Measurements from ENCODE around the gene COL13A1. TPM values are rescaled to one million over a fixed set of nuclear protein-coding genes. Genes with fewer than 3 reads are reported as not detected.
A peak's percentile ranks its signal among the peaks of the same experiment; 100 is the strongest.

The COL13A1 gene
- total RNA-seq, 4 donors from 2014 or later, result 0.19 to 6.9 (median 2.4) TPM

GRCh38 chr10:69936091-69936490 lies 134.4 kb downstream of the COL13A1 start:
- peaks cover 0 to 3% of the 10 kb centered on the region in 2 donors for H3K4me1 ChIP-seq
- no peak for ATAC-seq
- intact Hi-C loops (cut with DNase I; ENCODE audit: low total_unique reads), result no loop called here
- no peaks in the 10 kb centered on the region for H3K36me3 ChIP-seq
- no peak for TF ChIP-seq POLR2A (IDR thresholded peaks at IDR 0.05)
- TF ChIP-seq, protein P1, sequence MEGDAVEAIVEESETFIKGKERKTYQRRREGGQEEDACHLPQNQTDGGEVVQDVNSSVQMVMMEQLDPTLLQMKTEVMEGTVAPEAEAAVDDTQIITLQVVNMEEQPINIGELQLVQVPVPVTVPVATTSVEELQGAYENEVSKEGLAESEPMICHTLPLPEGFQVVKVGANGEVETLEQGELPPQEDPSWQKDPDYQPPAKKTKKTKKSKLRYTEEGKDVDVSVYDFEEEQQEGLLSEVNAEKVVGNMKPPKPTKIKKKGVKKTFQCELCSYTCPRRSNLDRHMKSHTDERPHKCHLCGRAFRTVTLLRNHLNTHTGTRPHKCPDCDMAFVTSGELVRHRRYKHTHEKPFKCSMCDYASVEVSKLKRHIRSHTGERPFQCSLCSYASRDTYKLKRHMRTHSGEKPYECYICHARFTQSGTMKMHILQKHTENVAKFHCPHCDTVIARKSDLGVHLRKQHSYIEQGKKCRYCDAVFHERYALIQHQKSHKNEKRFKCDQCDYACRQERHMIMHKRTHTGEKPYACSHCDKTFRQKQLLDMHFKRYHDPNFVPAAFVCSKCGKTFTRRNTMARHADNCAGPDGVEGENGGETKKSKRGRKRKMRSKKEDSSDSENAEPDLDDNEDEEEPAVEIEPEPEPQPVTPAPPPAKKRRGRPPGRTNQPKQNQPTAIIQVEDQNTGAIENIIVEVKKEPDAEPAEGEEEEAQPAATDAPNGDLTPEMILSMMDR (IDR thresholded peaks at IDR 0.05 in 4 of 5, conservative IDR thresholded peaks at IDR 0.05 in 1 of 5), result no peak
- DNase-seq, result no peak
- H3K27me3 ChIP-seq, result no peaks in the 10 kb centered on the region
- in situ Hi-C loops (cut with MboI; ENCODE audit: low sequenced_read_pairs in 4 of 4), result no loop called here
- no peak overlapping the region for H3K4me3 ChIP-seq
- no peak overlapping the region for H3K27ac ChIP-seq
- no peaks in the 10 kb centered on the region for H3K9me3 ChIP-seq

- H3K27ac ChIP-seq, result no peak overlapping the region
- no peaks in the 10 kb centered on the region for H3K9me3 ChIP-seq
- TF ChIP-seq, protein P1 (IDR thresholded peaks at IDR 0.05 in 4 of 5, conservative IDR thresholded peaks at IDR 0.05 in 1 of 5), result no peak
- no peak for TF ChIP-seq POLR2A (IDR thresholded peaks at IDR 0.05)
- no peaks in the 10 kb centered on the region for H3K27me3 ChIP-seq
- no peak overlapping the region for H3K4me3 ChIP-seq
- ATAC-seq (no peak), DNase-seq (no peak)
- intact Hi-C loops (cut with DNase I; ENCODE audit: low total_unique reads) (no loop called here), in situ Hi-C loops (cut with MboI; ENCODE audit: low sequenced_read_pairs in 4 of 4) (no loop called here)
- H3K4me1 ChIP-seq, result peaks cover 0 to 3% of the 10 kb centered on the region in 2 donors
- H3K36me3 ChIP-seq, result no peaks in the 10 kb centered on the region
These were observed 136.9 kb downstream of the COL13A1 start for GRCh38 chr10:69938541-69938991.

GRCh38 chr10:69939061-69939460 lies 137.4 kb downstream of the COL13A1 start:
- no peaks in the 10 kb centered on the region for H3K27me3 ChIP-seq
- H3K4me1 ChIP-seq, result peaks cover 0 to 3% of the 10 kb centered on the region in 2 donors
- H3K27ac ChIP-seq, result no peak overlapping the region
- intact Hi-C loops (cut with DNase I; ENCODE audit: low total_unique reads), result no loop called here
- DNase-seq, result peak in 1 of 2 donors; percentile 22
- no peak for TF ChIP-seq POLR2A (IDR thresholded peaks at IDR 0.05)
- TF ChIP-seq, protein P1 (IDR thresholded peaks at IDR 0.05 in 4 of 5, conservative IDR thresholded peaks at IDR 0.05 in 1 of 5), result no peak
- no peak overlapping the region for H3K4me3 ChIP-seq
- in situ Hi-C loops (cut with MboI; ENCODE audit: low sequenced_read_pairs in 4 of 4), result no loop called here
- no peak for ATAC-seq
- no peaks in the 10 kb centered on the region for H3K36me3 ChIP-seq
- no peaks in the 10 kb centered on the region for H3K9me3 ChIP-seq

DNA sequence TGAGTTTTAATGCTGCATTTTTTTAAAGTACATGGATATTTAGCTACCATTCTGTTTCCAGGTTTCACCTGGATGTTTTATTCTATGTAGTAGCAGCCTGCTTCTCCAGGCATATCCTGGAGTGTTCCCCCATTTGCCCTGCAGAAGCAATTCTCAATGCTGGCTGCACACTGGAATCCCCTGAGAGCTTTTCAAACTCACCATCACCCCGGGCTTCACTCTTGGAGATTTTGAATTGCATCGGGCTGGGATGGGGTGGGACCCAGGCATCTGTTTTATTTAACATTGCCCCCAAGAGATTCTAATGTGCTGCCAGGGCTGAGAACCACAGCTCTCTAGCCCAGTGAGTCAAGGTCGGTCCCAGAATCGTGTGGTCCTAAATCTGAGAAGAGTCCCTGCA lies 137.8 kb downstream of the COL13A1 start:
- intact Hi-C loops (cut with DNase I; ENCODE audit: low total_unique reads), result no loop called here
- Histone ChIP-seq H3K4me1 (peaks cover 0 to 3% of the 10 kb centered on the region in 2 donors), H3K4me3 (no peak overlapping the region), H3K9me3 (no peaks in the 10 kb centered on the region), H3K27me3 (no peaks in the 10 kb centered on the region), H3K36me3 (no peaks in the 10 kb centered on the region), H3K27ac (no peak overlapping the region)
- TF ChIP-seq, protein P1 (IDR thresholded peaks at IDR 0.05 in 4 of 5, conservative IDR thresholded peaks at IDR 0.05 in 1 of 5), result no peak
- ATAC-seq (no peak), DNase-seq (no peak)
- in situ Hi-C loops (cut with MboI; ENCODE audit: low sequenced_read_pairs in 4 of 4), result no loop called here

GRCh38 chr10:69941730-69942129 lies 140.0 kb downstream of the COL13A1 start:
- DNase-seq (no peak), ATAC-seq (no peak)
- Histone ChIP-seq H3K36me3 (no peaks in the 10 kb centered on the region), H3K9me3 (no peaks in the 10 kb centered on the region), H3K27me3 (no peaks in the 10 kb centered on the region), H3K4me3 (no peak overlapping the region), H3K4me1 (peaks cover 0 to 3% of the 10 kb centered on the region in 2 donors), H3K27ac (no peak overlapping the region)
- in situ Hi-C loops (cut with MboI; ENCODE audit: low sequenced_read_pairs in 4 of 4) (no loop called here), intact Hi-C loops (cut with DNase I; ENCODE audit: low total_unique reads) (no loop called here)
- no peak for TF ChIP-seq POLR2A (IDR thresholded peaks at IDR 0.05)
- TF ChIP-seq, protein P1 (IDR thresholded peaks at IDR 0.05 in 4 of 5, conservative IDR thresholded peaks at IDR 0.05 in 1 of 5), result no peak
